Measurements from ENCODE around the gene LDLRAD4.

DNA sequence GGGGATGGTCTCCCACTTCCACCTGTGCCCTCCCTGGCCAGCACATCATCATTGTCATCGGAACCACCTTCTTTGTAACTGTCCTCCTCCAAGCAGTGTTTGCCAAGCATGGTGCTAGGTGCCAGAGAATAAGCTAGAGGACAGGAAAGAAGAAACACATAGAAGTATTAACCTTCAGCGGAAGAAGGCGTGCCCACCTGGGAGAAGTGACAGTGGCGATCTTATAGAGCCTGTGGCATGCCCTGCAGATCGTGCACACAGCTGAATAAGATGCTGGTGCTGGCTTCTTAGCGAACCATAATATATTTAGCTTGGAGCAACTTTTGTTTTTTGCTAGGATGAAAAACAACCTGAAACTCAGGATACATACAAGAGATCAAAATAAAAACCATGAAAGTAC lies 359.8 kb downstream of the LDLRAD4 start:
- TF ChIP-seq GLIS3 (CRISPR knock-in tag; IDR thresholded peaks at IDR 0.05), result no peak
- TF ChIP-seq, protein P1, sequence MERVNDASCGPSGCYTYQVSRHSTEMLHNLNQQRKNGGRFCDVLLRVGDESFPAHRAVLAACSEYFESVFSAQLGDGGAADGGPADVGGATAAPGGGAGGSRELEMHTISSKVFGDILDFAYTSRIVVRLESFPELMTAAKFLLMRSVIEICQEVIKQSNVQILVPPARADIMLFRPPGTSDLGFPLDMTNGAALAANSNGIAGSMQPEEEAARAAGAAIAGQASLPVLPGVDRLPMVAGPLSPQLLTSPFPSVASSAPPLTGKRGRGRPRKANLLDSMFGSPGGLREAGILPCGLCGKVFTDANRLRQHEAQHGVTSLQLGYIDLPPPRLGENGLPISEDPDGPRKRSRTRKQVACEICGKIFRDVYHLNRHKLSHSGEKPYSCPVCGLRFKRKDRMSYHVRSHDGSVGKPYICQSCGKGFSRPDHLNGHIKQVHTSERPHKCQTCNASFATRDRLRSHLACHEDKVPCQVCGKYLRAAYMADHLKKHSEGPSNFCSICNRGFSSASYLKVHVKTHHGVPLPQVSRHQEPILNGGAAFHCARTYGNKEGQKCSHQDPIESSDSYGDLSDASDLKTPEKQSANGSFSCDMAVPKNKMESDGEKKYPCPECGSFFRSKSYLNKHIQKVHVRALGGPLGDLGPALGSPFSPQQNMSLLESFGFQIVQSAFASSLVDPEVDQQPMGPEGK (CRISPR knock-in tag; IDR thresholded peaks at IDR 0.05; ENCODE audit: borderline replicate concordance), result no peak
- no peak for TF ChIP-seq TCF4 (CRISPR knock-in tag; IDR thresholded peaks at IDR 0.05; ENCODE audit: borderline replicate concordance)
- TF ChIP-seq OSR1 (CRISPR knock-in tag; IDR thresholded peaks at IDR 0.05), result no peak
- no peak for TF ChIP-seq BACH2 (CRISPR knock-in tag; IDR thresholded peaks at IDR 0.05; ENCODE audit: borderline replicate concordance)
- no peak for TF ChIP-seq ZNF70 (CRISPR knock-in tag; IDR thresholded peaks at IDR 0.05)

Measured in SK-N-SH treated with all-trans-retinoic acid at 6 μM for 48 hours (cell line).